Measurements from ENCODE around the gene TMEM158.

Gene TMEM158

GRCh38 chr3:45187694-45188141 is 38.4 kb downstream of the TMEM158 start:
- peaks cover 44% of the 10 kb centered on the region for H3K27me3 ChIP-seq (ENCODE audit: low read depth, low read length)
- TF ChIP-seq CTCF (IDR thresholded peaks at IDR 0.05; ENCODE audit: low read depth, low read length), result no peak
- no peak for TF ChIP-seq EZH2phosphoT487 (IDR thresholded peaks at IDR 0.05; ENCODE audit: low read depth)
- no peaks in the 10 kb centered on the region for H3K36me3 ChIP-seq (replicated peaks; ENCODE audit: low read depth, low read length)

GRCh38 chr3:45186871-45187270 is 39.2 kb downstream of the TMEM158 start:
- Histone ChIP-seq H3K9ac (ENCODE audit: low read length) (no peak overlapping the region), H2AFZ (ENCODE audit: low read depth, low read length) (no peak overlapping the region), H3K79me2 (ENCODE audit: low read length) (no peaks in the 10 kb centered on the region), H3K4me3 (ENCODE audit: low read length) (no peak overlapping the region), H3K9me3 (ENCODE audit: insufficient read depth, low read length) (no peaks in the 10 kb centered on the region), H3K27me3 (ENCODE audit: low read depth, low read length) (peaks cover 38% of the 10 kb centered on the region), H3K4me2 (ENCODE audit: low read length) (peak overlapping the region; percentile 50), H3K4me1 (ENCODE audit: low read length) (peaks cover 26% of the 10 kb centered on the region), H4K20me1 (ENCODE audit: insufficient read depth, low read length) (no peaks in the 10 kb centered on the region; the same call in 1 of the 2 replicates), H3K27ac (ENCODE audit: low read length) (no peak overlapping the region), H3K36me3 (replicated peaks; ENCODE audit: low read depth, low read length) (no peaks in the 10 kb centered on the region)
- TF ChIP-seq EZH2phosphoT487 (IDR thresholded peaks at IDR 0.05; ENCODE audit: low read depth) (no peak), CTCF (IDR thresholded peaks at IDR 0.05; ENCODE audit: low read depth, low read length) (no peak)

More at GRCh38 chr3:45187694-45188141, 38.4 kb downstream of the TMEM158 start:
- Histone ChIP-seq H3K4me1 (ENCODE audit: low read length) (peaks cover 26% of the 10 kb centered on the region), H2AFZ (ENCODE audit: low read depth, low read length) (peak overlapping the region; percentile 42; the same call in 1 of the 2 replicates), H3K9me3 (ENCODE audit: insufficient read depth, low read length) (no peaks in the 10 kb centered on the region), H3K9ac (ENCODE audit: low read length) (no peak overlapping the region), H3K27ac (ENCODE audit: low read length) (no peak overlapping the region), H3K4me2 (ENCODE audit: low read length) (peak overlapping the region; percentile 50), H3K79me2 (ENCODE audit: low read length) (no peaks in the 10 kb centered on the region), H4K20me1 (ENCODE audit: insufficient read depth, low read length) (no peaks in the 10 kb centered on the region; the same call in 1 of the 2 replicates), H3K4me3 (ENCODE audit: low read length) (peak overlapping the region; percentile 11; the same call in 1 of the 2 replicates)

DNA sequence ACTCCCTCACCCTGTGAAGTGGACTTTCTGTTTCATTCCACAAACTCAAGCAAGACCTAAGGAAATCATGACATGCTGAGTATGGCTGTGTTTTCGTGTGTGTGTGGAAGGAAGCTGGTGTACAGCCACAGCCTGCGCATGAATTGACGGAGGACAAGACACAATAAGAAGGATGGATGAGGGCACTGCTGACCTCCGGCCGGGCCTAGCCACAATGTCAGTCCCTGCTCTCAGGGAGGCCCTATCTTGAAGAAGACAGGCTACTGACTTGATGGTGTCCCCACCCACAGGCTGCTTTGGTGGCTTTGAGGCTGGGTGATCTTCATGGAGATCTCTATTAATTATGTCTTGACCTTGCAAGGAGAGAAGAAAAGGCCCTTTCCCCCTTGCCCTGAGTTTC is 40.6 kb downstream of the TMEM158 start:
- Histone ChIP-seq H3K27ac (ENCODE audit: low read length) (no peak overlapping the region), H3K4me2 (ENCODE audit: low read length) (no peak overlapping the region), H3K36me3 (replicated peaks; ENCODE audit: low read depth, low read length) (no peaks in the 10 kb centered on the region), H3K9me3 (ENCODE audit: insufficient read depth, low read length) (no peaks in the 10 kb centered on the region), H2AFZ (ENCODE audit: low read depth, low read length) (no peak overlapping the region), H3K4me1 (ENCODE audit: low read length) (peaks cover 26% of the 10 kb centered on the region), H3K27me3 (ENCODE audit: low read depth, low read length) (peaks cover 41% of the 10 kb centered on the region), H3K4me3 (ENCODE audit: low read length) (no peak overlapping the region), H4K20me1 (ENCODE audit: insufficient read depth, low read length) (no peaks in the 10 kb centered on the region; the same call in 1 of the 2 replicates), H3K9ac (ENCODE audit: low read length) (no peak overlapping the region), H3K79me2 (ENCODE audit: low read length) (no peaks in the 10 kb centered on the region)
- TF ChIP-seq CTCF (IDR thresholded peaks at IDR 0.05; ENCODE audit: low read depth, low read length), result no peak
- TF ChIP-seq EZH2phosphoT487 (IDR thresholded peaks at IDR 0.05; ENCODE audit: low read depth), result no peak

- TF ChIP-seq CTCF (IDR thresholded peaks at IDR 0.05; ENCODE audit: low read depth, low read length), result no peak
- TF ChIP-seq EZH2phosphoT487 (IDR thresholded peaks at IDR 0.05; ENCODE audit: low read depth), result no peak
- Histone ChIP-seq H3K4me3 (ENCODE audit: low read length) (no peak overlapping the region), H2AFZ (ENCODE audit: low read depth, low read length) (no peak overlapping the region), H3K9me3 (ENCODE audit: insufficient read depth, low read length) (no peaks in the 10 kb centered on the region), H3K4me1 (ENCODE audit: low read length) (peaks cover 26% of the 10 kb centered on the region), H3K36me3 (replicated peaks; ENCODE audit: low read depth, low read length) (no peaks in the 10 kb centered on the region), H4K20me1 (ENCODE audit: insufficient read depth, low read length) (no peaks in the 10 kb centered on the region; the same call in 1 of the 2 replicates), H3K79me2 (ENCODE audit: low read length) (no peaks in the 10 kb centered on the region), H3K9ac (ENCODE audit: low read length) (no peak overlapping the region), H3K4me2 (ENCODE audit: low read length) (no peak overlapping the region), H3K27me3 (ENCODE audit: low read depth, low read length) (peaks cover 41% of the 10 kb centered on the region), H3K27ac (ENCODE audit: low read length) (no peak overlapping the region)
Measured at GRCh38 chr3:45185052-45185451, 41.0 kb downstream of the TMEM158 start.

Measured in OCI-LY3 (cell line).